GM10248 (cell line): ENCODE measurements around the gene FGFBP1.

Source experiments
- CTCF ChIA-PET: fragments of 300-600 bp; sonication (Branson Sonifier 250); formaldehyde crosslinking; extraction: SDS; loops from one replicate; lab custom pipeline; 2021; ENCODE audit warnings: antibody characterized with exemption; lab: Yijun Ruan, JAX
- POLR2A ChIA-PET: fragments of 350-650 bp; sonication (Branson Sonifier 250); formaldehyde crosslinking; extraction: SDS; loops from one replicate; lab custom pipeline; 2020; ENCODE audit warnings: antibody characterized with exemption; lab: Yijun Ruan, JAX
- DNase-seq: peaks from one replicate; pipeline ENCODE4 v3.0.0; 2012; ENCODE audit errors: extremely low spot score
- CTCF ChIP-seq: IDR thresholded peaks from 2 replicates; pipeline ENCODE4 v1.5.1; 2012; ENCODE audit warnings: mild to moderate bottlenecking, low read depth; ENCODE audit errors: extremely low read depth, missing control alignments, control extremely low read depth

Gene FGFBP1

GRCh38 chr4:15938640-15939039, at the start of gene FGFBP1:
TSS of gene FGFBP1 (minus strand) at chr4:15938740. CDS start at chr4:15936632, 2,108 bp downstream.
- ChIA-PET CTCF (interaction anchor here (1.2 to 1.6 kb wide), 3 partner anchors 16 to 56 kb away, joined by 4 read pairs; no protein-coding TSS in a partner anchor), POLR2A (no interaction called here)
- no peak for DNase-seq
- TF ChIP-seq CTCF = no peak

- ChIA-PET CTCF (interaction anchor here (1.3 to 1.5 kb wide), 4 partner anchors 10 to 277 kb away, joined by 3 to 5 read pairs (median 4); no protein-coding TSS in a partner anchor), POLR2A (no interaction called here)
- DNase-seq = no peak
These were observed 49.7 kb upstream of the FGFBP1 start for GRCh38 chr4:15988222-15988621.

GRCh38 chr4:15986907-15987306, 48.4 kb upstream of the FGFBP1 start:
- ChIA-PET CTCF (interaction anchor here (0.8 to 1.9 kb wide), 3 partner anchors 15 to 180 kb away, joined by 3 to 4 read pairs (median 3); no protein-coding TSS in a partner anchor), POLR2A (no interaction called here)
- no peak for TF ChIP-seq CTCF
- no peak for DNase-seq

More at GRCh38 chr4:15988222-15988621, 49.7 kb upstream of the FGFBP1 start:
- TF ChIP-seq CTCF = no peak

- POLR2A ChIA-PET = no interaction called here
- no peak for DNase-seq
- CTCF ChIA-PET = interaction anchor here (1.3 to 1.6 kb wide), 2 partner anchors 18 to 20 kb away, joined by 3 to 4 read pairs; partner anchors contain the start of gene FGFBP2
- no peak for TF ChIP-seq CTCF
These were observed 45.1 kb upstream of the FGFBP1 start for GRCh38 chr4:15983610-15984009.

- TF ChIP-seq CTCF = no peak
- no peak for DNase-seq
- ChIA-PET CTCF (interaction anchor here (1.3 to 2.1 kb wide), 3 partner anchors 19 to 100 kb away, joined by 3 to 8 read pairs (median 4); partner anchors contain the start of gene FGFBP2), POLR2A (no interaction called here)
These were observed 44.4 kb upstream of the FGFBP1 start for GRCh38 chr4:15982842-15983524.

GRCh38 chr4:15976456-15977447, 38.2 kb upstream of the FGFBP1 start:
- TF ChIP-seq CTCF = no peak
- POLR2A ChIA-PET = no interaction called here
- no peak for DNase-seq
- CTCF ChIA-PET = interaction anchor here (0.6 to 3.1 kb wide), 3 partner anchors 25 to 172 kb away, joined by 3 to 13 read pairs (median 4); no protein-coding TSS in a partner anchor
